DMS114 treated with DMSO at 0.1 percent for 48 hours (cell line): ENCODE measurements around the gene PLXNA3.

Source experiments
- DNase-seq: peaks from one replicate; lab custom pipeline; 2025; ENCODE audit not compliant: unreplicated experiment; lab: John Stamatoyannopoulos, UW

PLXNA3 gene

GRCh38 chrX:154434394-154435168 lies 23.5 kb upstream of the PLXNA3 start:
- DNase-seq: no peak

- no peak for DNase-seq
Observed at GRCh38 chrX:154435171-154435733, 22.8 kb upstream of the PLXNA3 start.

GRCh38 chrX:154436374-154436982 lies 21.6 kb upstream of the PLXNA3 start:
- DNase-seq: no peak

- no peak for DNase-seq
Observed at GRCh38 chrX:154436983-154437752, 20.9 kb upstream of the PLXNA3 start, which contains the start of gene GDI1. Gene GDI1 (plus strand): TSS chrX:154437154. CDS start chrX:154437255, 101 bp downstream.

- no peak for DNase-seq
Observed at GRCh38 chrX:154437971-154438893, 19.8 kb upstream of the PLXNA3 start.

- DNase-seq: no peak
Observed at GRCh38 chrX:154439841-154440240, 18.2 kb upstream of the PLXNA3 start.

- no peak for DNase-seq
Observed at GRCh38 chrX:154440623-154441357, 17.3 kb upstream of the PLXNA3 start.

GRCh38 chrX:154441564-154441963 lies 16.5 kb upstream of the PLXNA3 start:
- DNase-seq: no peak

GRCh38 chrX:154441984-154442707 lies 15.9 kb upstream of the PLXNA3 start:
- no peak for DNase-seq

GRCh38 chrX:154443479-154443910 lies 14.6 kb upstream of the PLXNA3 start:
- DNase-seq: no peak

GRCh38 chrX:154443992-154444754 lies 13.9 kb upstream of the PLXNA3 start, which contains the start of gene FAM50A:
Gene FAM50A (plus strand): TSS chrX:154444141. CDS start chrX:154444236, 95 bp downstream.
- no peak for DNase-seq

GRCh38 chrX:154444755-154445246 lies 13.3 kb upstream of the PLXNA3 start:
- DNase-seq: no peak

GRCh38 chrX:154445776-154446175 lies 12.3 kb upstream of the PLXNA3 start:
- DNase-seq: no peak

GRCh38 chrX:154446430-154446829 lies 11.7 kb upstream of the PLXNA3 start:
- DNase-seq: no peak

GRCh38 chrX:154448484-154448883 lies 9.6 kb upstream of the PLXNA3 start:
- DNase-seq: no peak

- no peak for DNase-seq
Observed at GRCh38 chrX:154449618-154450017, 8.5 kb upstream of the PLXNA3 start.

- no peak for DNase-seq
Observed at GRCh38 chrX:154450312-154450711, 7.8 kb upstream of the PLXNA3 start.

GRCh38 chrX:154452823-154453222 lies 5.3 kb upstream of the PLXNA3 start:
- DNase-seq: no peak
